GM12878 (cell line): ENCODE measurements around the gene SLAMF1. TPM values are rescaled to one million over a fixed set of nuclear protein-coding genes. Genes with fewer than 3 reads are reported as not detected.

Experiments
- ATAC-seq: fragments of 200-7000 bp; cut with Tn5 transposase; 3 replicates; pipeline ENCODE4 v1.9.1; 2020; ENCODE audit warnings: mild to moderate bottlenecking, moderate library complexity
- BruUV-seq: library from RNA; stranded (reverse); fragments of 400-500 nt; replicated peaks from 2 replicates; lab custom pipeline; 2021; lab: Mats Ljungman, UMichigan
- CTCF ChIA-PET: fragments of 300-600 bp; sonication (Branson Sonifier 250); formaldehyde crosslinking; extraction: SDS; loops from one replicate; lab custom pipeline; 2021; ENCODE audit warnings: inconsistent platforms; lab: Yijun Ruan, JAX
- POLR2A ChIA-PET: fragments of 350-600 bp; formaldehyde crosslinking; extraction: SDS; loops from one replicate; lab custom pipeline; 2021; ENCODE audit warnings: inconsistent platforms; lab: Charles Lee
- RAD21 ChIA-PET: fragments of 300-600 bp; sonication (Branson Sonifier 250); formaldehyde crosslinking; loops from one replicate; lab custom pipeline; 2023; ENCODE audit warnings: antibody characterized with exemption; ENCODE audit not compliant: unreplicated experiment; lab: Charles Lee
- SMC1A ChIA-PET: fragments of 300-600 bp; sonication (Branson Sonifier 250); formaldehyde crosslinking; loops from one replicate; lab custom pipeline; 2023; ENCODE audit not compliant: unreplicated experiment, uncharacterized antibody; lab: Charles Lee
- DNase-seq: peaks from one replicate; pipeline ENCODE4 v3.0.0-alpha.2; 2011; ENCODE audit warnings: low read depth, low spot score
- FAIRE-seq: peaks from 3 replicates; lab custom pipeline; 2011; peaks lifted over from hg19 to GRCh38; lab: Jason Lieb, UNC
- H2AFZ ChIP-seq: 2 replicates; pipeline ENCODE4 v1.6.0; 2011; ENCODE audit warnings: low read depth, low read length, control low read depth; ENCODE audit not compliant: control insufficient read depth
- H3K27ac ChIP-seq: 2 replicates; pipeline ENCODE4 v1.5.1; 2011; ENCODE audit warnings: control low read depth; ENCODE audit not compliant: control insufficient read depth, insufficient read depth
- H3K27me3 ChIP-seq, 2 experiments: replicated peaks in 1 of 2; 2 replicates each; pipeline versions ENCODE4 v1.6.0 to v1.6.1; 2011; ENCODE audit warnings: low read length in 1 of 2; ENCODE audit not compliant: control insufficient read depth in 2 of 2, insufficient read depth in 2 of 2
- H3K36me3 ChIP-seq, 2 experiments: 2 replicates each; pipeline ENCODE4 v1.5.1; 2011; ENCODE audit warnings: low read length in 1 of 2; ENCODE audit not compliant: control insufficient read depth in 2 of 2, insufficient read depth in 2 of 2
- H3K4me1 ChIP-seq: 2 replicates; pipeline ENCODE4 v1.6.1; 2011; ENCODE audit warnings: mild to moderate bottlenecking, low read length, moderate library complexity, mixed read lengths; ENCODE audit not compliant: control insufficient read depth, insufficient read depth
- H3K4me2 ChIP-seq: 2 replicates; pipeline ENCODE4 v1.6.0; 2011; ENCODE audit warnings: control low read depth; ENCODE audit not compliant: control insufficient read depth, insufficient read depth
- H3K4me3 ChIP-seq: fragments of 200-600 bp; sonication (generic); 2 replicates; pipeline ENCODE4 v1.5.1; 2016
- H3K79me2 ChIP-seq: 2 replicates; pipeline ENCODE4 v1.6.0; 2011; ENCODE audit warnings: low read length; ENCODE audit not compliant: control insufficient read depth, insufficient read depth
- H3K9ac ChIP-seq: 2 replicates; pipeline ENCODE4 v1.8.0; 2011; ENCODE audit warnings: low read length, control low read depth, mixed read lengths; ENCODE audit not compliant: control insufficient read depth, insufficient read depth
- H3K9me3 ChIP-seq: replicated peaks from 3 replicates; pipeline ENCODE4 v1.5.1; 2011; ENCODE audit warnings: mild to moderate bottlenecking, low read length; ENCODE audit not compliant: control insufficient read depth, insufficient read depth
- H4K20me1 ChIP-seq: 2 replicates; pipeline ENCODE4 v1.6.0; 2011; ENCODE audit not compliant: control insufficient read depth, insufficient read depth
- ATF7 ChIP-seq: fragments of 450-650 bp; IDR thresholded peaks from 2 replicates; pipeline ENCODE4 v1.6.1; 2016; ENCODE audit warnings: low read depth, mild to moderate bottlenecking
- BHLHE40 ChIP-seq, 2 experiments: fragments of 450-650 bp in 1 of 2; IDR thresholded peaks; 2 replicates each; pipeline ENCODE4 v1.6.1; 2011 to 2017; ENCODE audit warnings: low read depth in 2 of 2, borderline replicate concordance in 1 of 2, improper control_type of control experiment in 1 of 2, low read length in 1 of 2, mild to moderate bottlenecking in 1 of 2
- EP300 ChIP-seq, 2 experiments: fragments of 150-350 bp in 1 of 2; IDR thresholded peaks; 2 replicates each; pipeline ENCODE4 v1.6.1; 2011 to 2012; ENCODE audit warnings: low read depth in 2 of 2, low read length in 2 of 2, borderline replicate concordance in 1 of 2, improper control_type of control experiment in 1 of 2, inconsistent platforms in 1 of 2; ENCODE audit not compliant: control insufficient read depth in 1 of 2
- FOS ChIP-seq: IDR thresholded peaks from 3 replicates; pipeline ENCODE4 v1.6.1; 2011; ENCODE audit warnings: borderline replicate concordance; ENCODE audit not compliant: insufficient read length; ENCODE audit errors: extremely low read depth
- FOXM1 ChIP-seq: IDR thresholded peaks from 2 replicates; pipeline ENCODE4 v1.6.1; 2012; ENCODE audit warnings: low read depth, mild to moderate bottlenecking, inconsistent platforms, low read length, moderate library complexity
- IKZF2 ChIP-seq, 2 experiments: fragments of 450-650 bp; IDR thresholded peaks; 2 replicates each; pipeline ENCODE4 v1.6.1; 2017; ENCODE audit warnings: mild to moderate bottlenecking in 2 of 2, moderate library complexity in 2 of 2
- MTA2 ChIP-seq: fragments of 450-650 bp; IDR thresholded peaks from 2 replicates; pipeline ENCODE4 v1.6.1; 2016; ENCODE audit warnings: low read depth, mild to moderate bottlenecking, moderate library complexity
- MXI1 ChIP-seq: fragments of 150-350 bp; IDR thresholded peaks from 2 replicates; pipeline ENCODE4 v1.6.1; 2011; ENCODE audit warnings: low read depth, mild to moderate bottlenecking, inconsistent platforms, low read length, improper control_type of control experiment
- NBN ChIP-seq: fragments of 450-650 bp; IDR thresholded peaks from 2 replicates; pipeline ENCODE4 v1.6.1; 2016
- NFIC ChIP-seq: IDR thresholded peaks from 2 replicates; pipeline ENCODE4 v1.6.1; 2012; ENCODE audit warnings: low read depth, mild to moderate bottlenecking, inconsistent platforms, low read length, moderate library complexity
- PAX5 ChIP-seq: IDR thresholded peaks from 2 replicates; pipeline ENCODE4 v1.6.1; 2011; ENCODE audit warnings: low read depth, low read length, borderline replicate concordance
- POU2F2 ChIP-seq: IDR thresholded peaks from 3 replicates; pipeline ENCODE4 v1.6.1; 2011; ENCODE audit warnings: low read depth, mild to moderate bottlenecking, low read length, borderline replicate concordance
- RUNX3 ChIP-seq: IDR thresholded peaks from 2 replicates; pipeline ENCODE4 v1.6.1; 2012; ENCODE audit warnings: low read length, inconsistent platforms
- SMC3 ChIP-seq: IDR thresholded peaks from 2 replicates; pipeline ENCODE4 v1.6.1; 2011; ENCODE audit warnings: low read length, improper control_type of control experiment, borderline replicate concordance
- WGBS: methylation state at CpG from one replicate; pipeline ENCODE4 v1.1.6; 2016; ENCODE audit warnings: low lambda C conversion rate; ENCODE audit not compliant: insufficient replicate concordance, insufficient coverage; ENCODE audit errors: missing lambda C conversion rate; 5-methylcytosine and 5-hydroxymethylcytosine counted together
- in situ Hi-C: fragments of 300-500 bp; cut with MboI; formaldehyde crosslinking; loops from 9 replicates; pipeline ENCODE4 v1.14.3; 2018; ENCODE audit warnings: mixed read lengths
- intact Hi-C: fragments of 100-400 bp; cut with micrococcal nuclease; formaldehyde crosslinking; loops from one replicate; pipeline ENCODE4 v1.14.2; 2022; ENCODE audit not compliant: unreplicated experiment
- polyA plus RNA-seq, 11 experiments: library from polyadenylated mRNA; depleted of rRNA in 4 of 11; unstranded in 6 of 11; stranded (reverse) in 5 of 11; fragments of >200 nt; fragmentation: Nextera tagmentation in 4 of 11; fragmentation: Illumina TruSeq in 1 of 11; extraction: Ambion mirVana in 4 of 11; extraction: Trizol in 1 of 11; gene quantifications; 1 replicate in 1 of 11; 2 replicates in 10 of 11; pipeline versions ENCODE4 v1.2.1 to v1.2.3, GENCODE V29; 2011 to 2016; ENCODE audit warnings: inconsistent platforms in 2 of 11, missing spikeins in 2 of 11, low read depth in 1 of 11
- total RNA-seq, 4 experiments: library from RNA; depleted of rRNA in 3 of 4; stranded (reverse); fragments of >200 nt in 3 of 4; fragmentation: Illumina TruSeq in 1 of 4; extraction: Trizol in 1 of 4; gene quantifications; 2 replicates each; pipeline versions ENCODE4 v1.2.1 to v1.2.3, GENCODE V29; 2013 to 2021
- TF ChIP-seq, protein P1 (sequence below): fragments of 450-650 bp; IDR thresholded peaks from 2 replicates; pipeline ENCODE4 v1.6.1; 2016; ENCODE audit warnings: mild to moderate bottlenecking
- TF ChIP-seq, protein P2 (sequence below): fragments of 450-650 bp; IDR thresholded peaks from 2 replicates; pipeline ENCODE4 v1.6.1; 2014; ENCODE audit warnings: mild to moderate bottlenecking
- TF ChIP-seq, protein P3 (sequence below): fragments of 450-650 bp; IDR thresholded peaks from 2 replicates; pipeline ENCODE4 v1.6.1; 2017; ENCODE audit warnings: antibody characterized with exemption, mild to moderate bottlenecking, moderate library complexity

SLAMF1 gene
- total and polyA plus RNA-seq, 10 of the 15 experiments (the other 5 are each of a cell fraction or from before 2014, with no cell fraction given) = 87.3 to 260 (median 131) TPM

DNA sequence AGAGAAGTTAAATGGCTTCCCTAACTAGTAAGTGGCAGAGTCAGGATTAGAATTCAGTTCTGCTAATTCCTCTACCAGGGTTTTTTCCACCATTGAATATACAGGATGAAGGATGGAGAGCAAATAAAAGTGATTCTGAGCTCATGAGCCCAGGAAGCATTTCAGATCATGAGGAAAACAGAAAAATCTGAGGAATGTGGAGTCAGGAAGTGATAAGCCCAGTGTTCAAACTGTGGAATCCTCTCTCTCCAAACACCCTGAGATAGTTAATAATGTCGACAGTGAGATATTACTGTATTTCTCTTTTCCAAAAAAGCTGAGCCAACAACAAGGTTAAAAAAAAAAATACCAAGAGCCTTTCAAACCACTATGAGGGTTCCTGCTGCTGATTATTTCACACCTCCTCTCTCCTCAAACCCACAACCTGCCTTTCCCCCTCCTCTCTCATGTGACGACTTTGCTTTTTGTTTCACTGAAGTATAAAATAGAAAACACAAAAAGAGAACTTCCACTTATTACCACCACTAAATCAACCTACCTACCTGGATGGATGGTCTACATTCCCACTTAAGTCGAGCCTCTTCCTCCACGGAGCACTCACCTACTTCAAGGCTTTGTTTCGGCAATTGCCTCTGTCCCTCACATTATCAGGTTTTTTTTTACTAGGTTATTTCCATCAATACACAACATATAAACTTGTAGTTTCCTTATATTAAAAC lies 8.9 kb downstream of the SLAMF1 start:
- WGBS = 36% methylated on average over 5 of the region's 5 CpGs
- TF ChIP-seq NBN (peak; percentile 72), MTA2 (peak; percentile 59; the same call in 1 of the 2 replicates), FOXM1 (0 out of 2 replicates have a peak, but pooled peaks have one; percentile 4), EP300 (IDR thresholded peaks at IDR 0.05; ENCODE audit: borderline replicate concordance in 1 of 2, control insufficient read depth in 1 of 2, low read depth in 2 of 2, low read length in 2 of 2) (0 out of 4 replicates have a peak, but pooled peaks have one; percentile 32 to 36), SMC3 (no peak), RUNX3 (peak; percentile 89), ATF7 (peak; percentile 89), IKZF2 (IDR thresholded peaks at IDR 0.05) (peak; percentile 71 to 73; a peak in 3 of 4 replicates), BHLHE40 (IDR thresholded peaks at IDR 0.05; ENCODE audit: borderline replicate concordance in 1 of 2, low read depth in 2 of 2, low read length in 1 of 2) (peak; percentile 75 to 84; a peak in 3 of 4 replicates), FOS (no peak), POU2F2 (peak; percentile 47; the same call in 1 of the 3 replicates), PAX5 (no peak), MXI1 (0 out of 2 replicates have a peak, but pooled peaks have one; percentile 46), NFIC (peak; percentile 22; the same call in 1 of the 2 replicates)
- TF ChIP-seq, protein P1, sequence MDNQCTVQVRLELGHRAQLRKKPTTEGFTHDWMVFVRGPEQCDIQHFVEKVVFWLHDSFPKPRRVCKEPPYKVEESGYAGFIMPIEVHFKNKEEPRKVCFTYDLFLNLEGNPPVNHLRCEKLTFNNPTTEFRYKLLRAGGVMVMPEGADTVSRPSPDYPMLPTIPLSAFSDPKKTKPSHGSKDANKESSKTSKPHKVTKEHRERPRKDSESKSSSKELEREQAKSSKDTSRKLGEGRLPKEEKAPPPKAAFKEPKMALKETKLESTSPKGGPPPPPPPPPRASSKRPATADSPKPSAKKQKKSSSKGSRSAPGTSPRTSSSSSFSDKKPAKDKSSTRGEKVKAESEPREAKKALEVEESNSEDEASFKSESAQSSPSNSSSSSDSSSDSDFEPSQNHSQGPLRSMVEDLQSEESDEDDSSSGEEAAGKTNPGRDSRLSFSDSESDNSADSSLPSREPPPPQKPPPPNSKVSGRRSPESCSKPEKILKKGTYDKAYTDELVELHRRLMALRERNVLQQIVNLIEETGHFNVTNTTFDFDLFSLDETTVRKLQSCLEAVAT = peak; percentile 74; the same call in 1 of the 2 replicates
- TF ChIP-seq, protein P2, sequence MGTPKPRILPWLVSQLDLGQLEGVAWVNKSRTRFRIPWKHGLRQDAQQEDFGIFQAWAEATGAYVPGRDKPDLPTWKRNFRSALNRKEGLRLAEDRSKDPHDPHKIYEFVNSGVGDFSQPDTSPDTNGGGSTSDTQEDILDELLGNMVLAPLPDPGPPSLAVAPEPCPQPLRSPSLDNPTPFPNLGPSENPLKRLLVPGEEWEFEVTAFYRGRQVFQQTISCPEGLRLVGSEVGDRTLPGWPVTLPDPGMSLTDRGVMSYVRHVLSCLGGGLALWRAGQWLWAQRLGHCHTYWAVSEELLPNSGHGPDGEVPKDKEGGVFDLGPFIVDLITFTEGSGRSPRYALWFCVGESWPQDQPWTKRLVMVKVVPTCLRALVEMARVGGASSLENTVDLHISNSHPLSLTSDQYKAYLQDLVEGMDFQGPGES = no peak
- TF ChIP-seq, protein P3, sequence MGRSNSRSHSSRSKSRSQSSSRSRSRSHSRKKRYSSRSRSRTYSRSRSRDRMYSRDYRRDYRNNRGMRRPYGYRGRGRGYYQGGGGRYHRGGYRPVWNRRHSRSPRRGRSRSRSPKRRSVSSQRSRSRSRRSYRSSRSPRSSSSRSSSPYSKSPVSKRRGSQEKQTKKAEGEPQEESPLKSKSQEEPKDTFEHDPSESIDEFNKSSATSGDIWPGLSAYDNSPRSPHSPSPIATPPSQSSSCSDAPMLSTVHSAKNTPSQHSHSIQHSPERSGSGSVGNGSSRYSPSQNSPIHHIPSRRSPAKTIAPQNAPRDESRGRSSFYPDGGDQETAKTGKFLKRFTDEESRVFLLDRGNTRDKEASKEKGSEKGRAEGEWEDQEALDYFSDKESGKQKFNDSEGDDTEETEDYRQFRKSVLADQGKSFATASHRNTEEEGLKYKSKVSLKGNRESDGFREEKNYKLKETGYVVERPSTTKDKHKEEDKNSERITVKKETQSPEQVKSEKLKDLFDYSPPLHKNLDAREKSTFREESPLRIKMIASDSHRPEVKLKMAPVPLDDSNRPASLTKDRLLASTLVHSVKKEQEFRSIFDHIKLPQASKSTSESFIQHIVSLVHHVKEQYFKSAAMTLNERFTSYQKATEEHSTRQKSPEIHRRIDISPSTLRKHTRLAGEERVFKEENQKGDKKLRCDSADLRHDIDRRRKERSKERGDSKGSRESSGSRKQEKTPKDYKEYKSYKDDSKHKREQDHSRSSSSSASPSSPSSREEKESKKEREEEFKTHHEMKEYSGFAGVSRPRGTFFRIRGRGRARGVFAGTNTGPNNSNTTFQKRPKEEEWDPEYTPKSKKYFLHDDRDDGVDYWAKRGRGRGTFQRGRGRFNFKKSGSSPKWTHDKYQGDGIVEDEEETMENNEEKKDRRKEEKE = no peak

More for the DNA sequence above, 8.9 kb downstream of the SLAMF1 start:
- Histone ChIP-seq H3K79me2 (peaks cover 90% of the 10 kb centered on the region), H3K4me1 (peaks cover 56% of the 10 kb centered on the region), H3K27ac (peak overlapping the region; percentile 77), H3K27me3 (no peaks in the 10 kb centered on the region), H3K36me3 (peaks cover 22 to 45% of the 10 kb centered on the region in 2 experiments), H3K4me2 (peak overlapping the region; percentile 85), H2AFZ (no peak overlapping the region), H3K9me3 (no peaks in the 10 kb centered on the region), H3K9ac (peak overlapping the region; percentile 59; the same call in 1 of the 2 replicates), H3K4me3 (peak overlapping the region; percentile 56), H4K20me1 (no peaks in the 10 kb centered on the region)
- POLR2A ChIA-PET = interaction anchor here (0.6 to 1.6 kb wide), 4 partner anchors 9 to 540 kb away, joined by 3 to 4 read pairs (median 4); partner anchors contain the start of gene SLAMF1
- CTCF ChIA-PET = interaction anchor here (1.8 kb wide), 1 partner anchor 19 kb away, joined by 7 read pairs; no protein-coding TSS in a partner anchor
- FAIRE-seq (no peak), ATAC-seq (peak; percentile 29), DNase-seq (no peak)
- SMC1A ChIA-PET = interaction anchor here (0.9 to 2.1 kb wide), 7 partner anchors 9 to 37 kb away, joined by 3 to 10 read pairs (median 3); partner anchors contain the start of gene SLAMF1
- intact Hi-C loops = no loop called here
- in situ Hi-C loops = no loop called here
- BruUV-seq = no TSS peak
- RAD21 ChIA-PET = interaction anchor here (0.9 to 1.1 kb wide), 4 partner anchors 9 to 105 kb away, joined by 3 to 6 read pairs (median 4); partner anchors contain the start of gene SLAMF1
